PC-3 (cell line): ENCODE results near the gene MRPL11. TPM values are rescaled to one million over a fixed set of nuclear protein-coding genes. Genes with fewer than 3 reads are reported as not detected.

Experiments
- ATAC-seq: fragments of 200-7000 bp; cut with Tn5 transposase; 2 replicates; pipeline ENCODE4 v1.9.1; 2020; ENCODE audit warnings: mild to moderate bottlenecking, moderate library complexity
- BruUV-seq: library from RNA; stranded (reverse); fragments of 400-500 nt; replicated peaks from 2 replicates; lab custom pipeline; 2021; lab: Mats Ljungman, UMichigan
- CTCF ChIA-PET: fragments of 300-600 bp; sonication (Branson Sonifier 250); formaldehyde crosslinking; loops from one replicate; lab custom pipeline; 2022; ENCODE audit warnings: antibody characterized with exemption; lab: Charles Lee
- POLR2A ChIA-PET: fragments of 300-600 bp; sonication (Branson Sonifier 250); formaldehyde crosslinking; loops from one replicate; lab custom pipeline; 2022; ENCODE audit warnings: antibody characterized with exemption; ENCODE audit not compliant: unreplicated experiment; lab: Charles Lee
- DNase-seq: peaks from one replicate; pipeline ENCODE4 v3.0.0-alpha.2; 2015
- H2AFZ ChIP-seq: fragments of 300-600 bp; sonication (generic); 2 replicates; pipeline ENCODE4 v1.6.0; 2016; ENCODE audit warnings: antibody characterized with exemption, low read length
- H3F3A ChIP-seq: fragments of 300-600 bp; sonication (generic); one replicate; pipeline ENCODE4 v1.6.0; 2017; ENCODE audit warnings: antibody characterized with exemption, low read length, control low read depth, mild to moderate bottlenecking; ENCODE audit not compliant: unreplicated experiment
- H3K27ac ChIP-seq: fragments of 300-600 bp; sonication (generic); 2 replicates; pipeline ENCODE4 v1.5.1; 2016; ENCODE audit warnings: mild to moderate bottlenecking, low read length
- H3K27me3 ChIP-seq: fragments of 300-600 bp; sonication (generic); 2 replicates; pipeline ENCODE4 v1.6.1; 2016; ENCODE audit warnings: low read length, mixed read lengths
- H3K36me3 ChIP-seq: fragments of 300-600 bp; sonication (generic); 2 replicates; pipeline ENCODE4 v1.6.1; 2016; ENCODE audit warnings: low read depth, mixed run types, low read length, mixed read lengths
- H3K4me1 ChIP-seq: fragments of 300-600 bp; sonication (generic); 2 replicates; pipeline ENCODE4 v1.5.1; 2016; ENCODE audit warnings: low read length; ENCODE audit not compliant: insufficient read depth
- H3K4me2 ChIP-seq: fragments of 300-600 bp; sonication (generic); 2 replicates; pipeline ENCODE4 v1.6.0; 2016; ENCODE audit warnings: low read length
- H3K4me3 ChIP-seq: fragments of 300-600 bp; sonication (generic); 2 replicates; pipeline ENCODE4 v1.5.1; 2016; ENCODE audit warnings: mild to moderate bottlenecking, low read length, mixed read lengths
- H3K79me2 ChIP-seq: fragments of 300-600 bp; sonication (generic); 2 replicates; pipeline ENCODE4 v1.6.1; 2017; ENCODE audit warnings: low read length, mixed read lengths
- H3K9ac ChIP-seq: fragments of 300-600 bp; sonication (generic); 2 replicates; pipeline ENCODE4 v1.6.0; 2016; ENCODE audit warnings: mild to moderate bottlenecking, low read length
- H3K9me2 ChIP-seq: fragments of 300-600 bp; sonication (generic); replicated peaks from 2 replicates; pipeline ENCODE4 v1.6.1; 2016; ENCODE audit warnings: mixed run types, low read length, mixed read lengths
- H3K9me3 ChIP-seq: fragments of 300-600 bp; sonication (generic); 2 replicates; pipeline ENCODE4 v1.6.1; 2016; ENCODE audit warnings: low read length, mixed read lengths
- H4K20me1 ChIP-seq: fragments of 300-600 bp; sonication (generic); 2 replicates; pipeline ENCODE4 v1.6.1; 2016; ENCODE audit warnings: low read length, mixed read lengths
- EZH2 ChIP-seq: fragments of 300-600 bp; sonication (generic); IDR thresholded peaks from one replicate; pipeline ENCODE4 v1.6.1; 2017; ENCODE audit warnings: antibody characterized with exemption, mild to moderate bottlenecking, low read length; ENCODE audit not compliant: unreplicated experiment
- EZH2phosphoT487 ChIP-seq: fragments of 300-600 bp; sonication (generic); IDR thresholded peaks from 2 replicates; pipeline ENCODE4 v1.6.1; 2018; ENCODE audit warnings: mild to moderate bottlenecking, antibody characterized with exemption, low read length, borderline replicate concordance
- intact Hi-C: fragments of 100-400 bp; cut with micrococcal nuclease; formaldehyde crosslinking; loops from 2 replicates; pipeline ENCODE4 v1.9.0; 2023
- total RNA-seq: library from RNA; depleted of rRNA; stranded (reverse); fragments of >200 nt; gene quantifications from 2 replicates; pipeline ENCODE4 v1.2.3, GENCODE V29; 2014
- TF ChIP-seq, protein P1 (sequence below): fragments of 300-600 bp; sonication (generic); conservative IDR thresholded peaks from 2 replicates; pipeline ENCODE4 v1.5.1; 2017; ENCODE audit warnings: antibody characterized with exemption, low read depth, mild to moderate bottlenecking, low read length

The MRPL11 gene
- total RNA-seq, 1 experiment from 2014 or later = 321 TPM

DNA sequence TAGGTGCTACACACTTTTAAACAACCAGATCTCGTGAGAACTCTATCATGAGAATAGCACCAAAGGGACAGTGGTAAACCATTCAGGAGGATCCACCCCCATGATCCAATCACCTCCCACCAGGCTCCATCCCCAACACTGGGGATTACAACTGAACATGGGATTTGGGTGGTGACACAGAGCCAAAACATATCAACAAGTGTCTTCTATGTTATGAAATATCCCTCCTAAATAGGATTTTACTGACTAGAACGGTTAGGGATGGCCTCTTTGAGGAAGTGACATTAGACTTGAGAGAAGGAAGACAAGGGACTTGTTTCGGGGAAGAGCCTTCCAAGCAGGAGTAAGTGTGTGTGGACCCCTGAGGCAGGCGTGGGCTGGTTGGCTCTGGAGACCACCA lies 11.9 kb upstream of the MRPL11 start:
- ChIA-PET CTCF (no interaction called here), POLR2A (no interaction called here)
- no peak overlapping the region for H3K27ac ChIP-seq
- H3K4me2 ChIP-seq = no peak overlapping the region
- H3K27me3 ChIP-seq = no peaks in the 10 kb centered on the region
- H3K9ac ChIP-seq = no peak overlapping the region
- no peaks in the 10 kb centered on the region for H3K9me2 ChIP-seq
- H3K4me3 ChIP-seq = no peak overlapping the region
- no peaks in the 10 kb centered on the region for H3K36me3 ChIP-seq
- no peak overlapping the region for H2AFZ ChIP-seq
- DNase-seq (no peak), ATAC-seq (no peak)
- TF ChIP-seq, protein P1, sequence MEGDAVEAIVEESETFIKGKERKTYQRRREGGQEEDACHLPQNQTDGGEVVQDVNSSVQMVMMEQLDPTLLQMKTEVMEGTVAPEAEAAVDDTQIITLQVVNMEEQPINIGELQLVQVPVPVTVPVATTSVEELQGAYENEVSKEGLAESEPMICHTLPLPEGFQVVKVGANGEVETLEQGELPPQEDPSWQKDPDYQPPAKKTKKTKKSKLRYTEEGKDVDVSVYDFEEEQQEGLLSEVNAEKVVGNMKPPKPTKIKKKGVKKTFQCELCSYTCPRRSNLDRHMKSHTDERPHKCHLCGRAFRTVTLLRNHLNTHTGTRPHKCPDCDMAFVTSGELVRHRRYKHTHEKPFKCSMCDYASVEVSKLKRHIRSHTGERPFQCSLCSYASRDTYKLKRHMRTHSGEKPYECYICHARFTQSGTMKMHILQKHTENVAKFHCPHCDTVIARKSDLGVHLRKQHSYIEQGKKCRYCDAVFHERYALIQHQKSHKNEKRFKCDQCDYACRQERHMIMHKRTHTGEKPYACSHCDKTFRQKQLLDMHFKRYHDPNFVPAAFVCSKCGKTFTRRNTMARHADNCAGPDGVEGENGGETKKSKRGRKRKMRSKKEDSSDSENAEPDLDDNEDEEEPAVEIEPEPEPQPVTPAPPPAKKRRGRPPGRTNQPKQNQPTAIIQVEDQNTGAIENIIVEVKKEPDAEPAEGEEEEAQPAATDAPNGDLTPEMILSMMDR = no peak
- no peak for TF ChIP-seq EZH2
- no peak for TF ChIP-seq EZH2phosphoT487
- no peaks in the 10 kb centered on the region for H4K20me1 ChIP-seq
- peaks cover 17% of the 10 kb centered on the region for H3K4me1 ChIP-seq
- no peaks in the 10 kb centered on the region for H3K9me3 ChIP-seq
- H3F3A ChIP-seq = peaks cover 5% of the 10 kb centered on the region
- BruUV-seq = no TSS peak
- no peaks in the 10 kb centered on the region for H3K79me2 ChIP-seq
- intact Hi-C loops = no loop called here

DNA sequence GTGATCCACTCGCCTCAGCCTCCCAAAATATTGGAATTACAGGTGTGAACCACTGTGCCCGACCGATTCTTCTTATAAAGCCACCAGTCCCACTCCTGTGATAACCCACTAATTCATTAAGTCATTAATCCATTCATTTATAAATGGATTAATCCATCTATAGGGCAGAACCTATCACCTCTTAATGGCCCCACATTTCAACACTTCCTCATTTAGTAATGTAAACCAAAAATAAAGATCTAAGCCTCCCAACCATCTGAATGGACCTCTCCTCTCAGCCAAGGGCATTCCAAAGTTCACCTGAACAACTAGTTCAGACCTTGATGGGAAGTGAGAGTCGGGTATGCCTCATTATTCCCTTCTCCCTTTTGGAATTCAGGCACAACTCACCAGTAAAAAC lies 9.9 kb upstream of the MRPL11 start:
- Histone ChIP-seq H3K36me3 (no peaks in the 10 kb centered on the region), H2AFZ (no peak overlapping the region), H4K20me1 (no peaks in the 10 kb centered on the region), H3F3A (peaks cover 7% of the 10 kb centered on the region), H3K4me3 (no peak overlapping the region), H3K4me1 (peaks cover 11% of the 10 kb centered on the region), H3K9me3 (no peaks in the 10 kb centered on the region), H3K79me2 (no peaks in the 10 kb centered on the region), H3K27me3 (no peaks in the 10 kb centered on the region), H3K4me2 (no peak overlapping the region), H3K9ac (no peak overlapping the region), H3K27ac (no peak overlapping the region), H3K9me2 (no peaks in the 10 kb centered on the region)
- ChIA-PET POLR2A (no interaction called here), CTCF (no interaction called here)
- TF ChIP-seq EZH2phosphoT487 = no peak
- TF ChIP-seq EZH2 = no peak
- TF ChIP-seq, protein P1 = no peak
- intact Hi-C loops = no loop called here
- DNase-seq (no peak), ATAC-seq (no peak)
- BruUV-seq = no TSS peak

DNA sequence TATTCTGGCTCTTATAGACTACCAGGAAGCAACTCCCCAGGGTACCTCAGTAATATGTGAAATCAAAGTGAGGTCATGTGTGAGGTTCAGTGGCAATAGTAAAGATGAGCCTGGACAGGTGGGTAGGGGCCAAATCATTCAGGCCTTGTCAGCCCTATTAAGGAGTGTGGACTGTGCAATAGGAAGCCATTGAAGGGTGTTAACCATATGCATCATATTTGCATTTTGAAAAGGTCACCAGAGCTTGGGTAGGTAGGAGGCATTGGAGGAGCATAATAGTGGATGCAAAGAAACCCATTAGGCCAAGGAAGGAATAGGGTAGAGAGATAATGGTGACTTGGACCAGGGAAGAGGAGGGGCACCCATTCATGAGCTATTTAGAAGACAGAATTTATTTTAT lies 8.4 kb upstream of the MRPL11 start:
- Histone ChIP-seq H3K79me2 (no peaks in the 10 kb centered on the region), H3K4me2 (no peak overlapping the region), H3K27ac (no peak overlapping the region), H3K9me3 (no peaks in the 10 kb centered on the region), H3F3A (peaks cover 7% of the 10 kb centered on the region), H3K36me3 (no peaks in the 10 kb centered on the region), H3K27me3 (no peaks in the 10 kb centered on the region), H3K9me2 (no peaks in the 10 kb centered on the region), H2AFZ (no peak overlapping the region), H3K9ac (no peak overlapping the region), H4K20me1 (no peaks in the 10 kb centered on the region), H3K4me3 (no peak overlapping the region), H3K4me1 (peaks cover 21% of the 10 kb centered on the region)
- DNase-seq = no peak
- TF ChIP-seq, protein P1 = no peak
- TF ChIP-seq EZH2phosphoT487 (no peak), EZH2 (no peak)
- POLR2A ChIA-PET = no interaction called here
- no TSS peak for BruUV-seq
- CTCF ChIA-PET = no interaction called here
- intact Hi-C loops = no loop called here
- no peak for ATAC-seq
